GM12892 (cell line): ENCODE measurements around the gene GJB6.

Experiments used
- POLR2A ChIP-seq: IDR thresholded peaks from 2 replicates; pipeline ENCODE4 v1.6.1; 2011; ENCODE audit warnings: low read depth, low read length, control low read depth
- POLR2AphosphoS5 ChIP-seq: IDR thresholded peaks from 2 replicates; pipeline ENCODE4 v1.6.1; 2011; ENCODE audit warnings: low read depth, low read length, control low read depth
- TAF1 ChIP-seq: IDR thresholded peaks from 2 replicates; pipeline ENCODE4 v1.6.1; 2011; ENCODE audit warnings: low read depth, mild to moderate bottlenecking, control low read depth, low read length, borderline replicate concordance

DNA sequence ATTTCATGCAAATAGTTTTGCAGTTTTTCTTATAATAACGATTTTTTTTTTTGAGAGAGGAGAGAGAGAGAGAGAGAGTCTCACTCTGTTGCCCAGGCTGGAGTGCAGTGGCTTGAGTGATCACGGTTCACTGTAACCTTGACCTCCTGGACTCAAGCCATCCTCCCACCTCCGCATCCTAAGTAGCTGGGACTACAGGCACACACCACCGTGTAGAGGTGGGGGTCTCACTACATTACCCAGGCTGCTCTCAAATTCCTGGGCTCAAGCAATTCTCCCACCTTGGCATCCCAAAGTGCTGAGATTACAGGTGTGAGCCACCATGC lies 26.8 kb upstream of the GJB6 start:
- TF ChIP-seq TAF1 (no peak), POLR2AphosphoS5 (no peak), POLR2A (no peak)
